ENCODE measurements around the gene TPM1. TPM values are rescaled to one million over a fixed set of nuclear protein-coding genes. Genes with fewer than 3 reads are reported as not detected.

TPM1 gene
- total and polyA plus RNA-seq, 10 of the 15 experiments (the other 5 are each of a cell fraction or from before 2014, with no cell fraction given) = 0.43 to 10.0 (median 2.4) TPM

DNA sequence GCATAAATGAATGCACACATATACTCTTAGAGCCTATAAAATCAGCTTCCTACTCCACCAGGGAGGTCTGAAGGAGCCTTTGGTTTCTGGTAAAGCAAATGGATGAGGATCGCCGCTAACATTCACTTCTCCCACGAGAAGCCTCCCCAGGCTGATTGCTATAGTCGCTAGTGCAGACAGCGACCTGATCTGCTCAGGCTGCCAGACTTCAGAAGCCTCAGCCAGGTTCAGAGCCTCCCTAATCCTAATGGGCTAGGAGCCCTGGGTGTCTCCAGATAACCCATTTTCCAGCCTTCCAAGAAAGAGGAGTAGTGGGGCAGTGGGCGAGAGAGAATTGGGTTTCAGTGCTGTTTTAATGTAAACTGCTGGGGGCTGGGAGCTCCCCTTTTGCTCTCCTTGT lies 35.4 kb downstream of the TPM1 start:
- SMC1A ChIA-PET (ENCODE audit: uncharacterized antibody, unreplicated experiment) = interaction anchor here (1.6 to 1.7 kb wide), 2 partner anchors 9 to 30 kb away, joined by 5 to 7 read pairs; no protein-coding TSS in a partner anchor
- no peak overlapping the region for H3K4me2 ChIP-seq (ENCODE audit: control insufficient read depth, insufficient read depth)
- no peaks in the 10 kb centered on the region for H3K79me2 ChIP-seq (ENCODE audit: control insufficient read depth, insufficient read depth, low read length)
- WGBS (ENCODE audit: insufficient coverage, insufficient replicate concordance, low lambda C conversion rate, missing lambda C conversion rate) = 64% methylated on average over 6 of the region's 6 CpGs
- H3K9ac ChIP-seq (ENCODE audit: control insufficient read depth, insufficient read depth, low read length) = no peak overlapping the region
- DNase-seq (ENCODE audit: low read depth, low spot score) = no peak
- H2AFZ ChIP-seq (ENCODE audit: control insufficient read depth, low read depth, low read length) = no peak overlapping the region
- POLR2A ChIA-PET = interaction anchor here (1.1 kb wide), 1 partner anchor 30 kb away, joined by 3 read pairs; no protein-coding TSS in a partner anchor
- intact Hi-C loops (cut with micrococcal nuclease; ENCODE audit: unreplicated experiment) = no loop called here
- no peak for FAIRE-seq
- no peak overlapping the region for H3K4me3 ChIP-seq
- RAD21 ChIA-PET (ENCODE audit: unreplicated experiment) = no interaction called here
- no TSS peak for BruUV-seq (replicated peaks)
- TF ChIP-seq, protein P1, sequence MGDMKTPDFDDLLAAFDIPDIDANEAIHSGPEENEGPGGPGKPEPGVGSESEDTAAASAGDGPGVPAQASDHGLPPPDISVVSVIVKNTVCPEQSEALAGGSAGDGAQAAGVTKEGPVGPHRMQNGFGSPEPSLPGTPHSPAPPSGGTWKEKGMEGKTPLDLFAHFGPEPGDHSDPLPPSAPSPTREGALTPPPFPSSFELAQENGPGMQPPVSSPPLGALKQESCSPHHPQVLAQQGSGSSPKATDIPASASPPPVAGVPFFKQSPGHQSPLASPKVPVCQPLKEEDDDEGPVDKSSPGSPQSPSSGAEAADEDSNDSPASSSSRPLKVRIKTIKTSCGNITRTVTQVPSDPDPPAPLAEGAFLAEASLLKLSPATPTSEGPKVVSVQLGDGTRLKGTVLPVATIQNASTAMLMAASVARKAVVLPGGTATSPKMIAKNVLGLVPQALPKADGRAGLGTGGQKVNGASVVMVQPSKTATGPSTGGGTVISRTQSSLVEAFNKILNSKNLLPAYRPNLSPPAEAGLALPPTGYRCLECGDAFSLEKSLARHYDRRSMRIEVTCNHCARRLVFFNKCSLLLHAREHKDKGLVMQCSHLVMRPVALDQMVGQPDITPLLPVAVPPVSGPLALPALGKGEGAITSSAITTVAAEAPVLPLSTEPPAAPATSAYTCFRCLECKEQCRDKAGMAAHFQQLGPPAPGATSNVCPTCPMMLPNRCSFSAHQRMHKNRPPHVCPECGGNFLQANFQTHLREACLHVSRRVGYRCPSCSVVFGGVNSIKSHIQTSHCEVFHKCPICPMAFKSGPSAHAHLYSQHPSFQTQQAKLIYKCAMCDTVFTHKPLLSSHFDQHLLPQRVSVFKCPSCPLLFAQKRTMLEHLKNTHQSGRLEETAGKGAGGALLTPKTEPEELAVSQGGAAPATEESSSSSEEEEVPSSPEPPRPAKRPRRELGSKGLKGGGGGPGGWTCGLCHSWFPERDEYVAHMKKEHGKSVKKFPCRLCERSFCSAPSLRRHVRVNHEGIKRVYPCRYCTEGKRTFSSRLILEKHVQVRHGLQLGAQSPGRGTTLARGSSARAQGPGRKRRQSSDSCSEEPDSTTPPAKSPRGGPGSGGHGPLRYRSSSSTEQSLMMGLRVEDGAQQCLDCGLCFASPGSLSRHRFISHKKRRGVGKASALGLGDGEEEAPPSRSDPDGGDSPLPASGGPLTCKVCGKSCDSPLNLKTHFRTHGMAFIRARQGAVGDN (IDR thresholded peaks at IDR 0.05) = no peak
- TF ChIP-seq CHD4 (IDR thresholded peaks at IDR 0.05) (no peak), NFIC (IDR thresholded peaks at IDR 0.05; ENCODE audit: low read depth, low read length) (no peak), RBBP5 (conservative IDR thresholded peaks at IDR 0.05) (no peak)
- H3K9me3 ChIP-seq (replicated peaks; ENCODE audit: control insufficient read depth, insufficient read depth, low read length) = no peaks in the 10 kb centered on the region
- H3K27ac ChIP-seq (ENCODE audit: control insufficient read depth, insufficient read depth) = no peak overlapping the region
- no peaks in the 10 kb centered on the region for H3K27me3 ChIP-seq (replicated peaks in 1 of 2; ENCODE audit: control insufficient read depth in 2 of 2, insufficient read depth in 2 of 2, low read length in 1 of 2)
- no peak for ATAC-seq
- CTCF ChIA-PET = interaction anchor here (0.7 to 0.8 kb wide), 2 partner anchors 30 to 1883 kb away, joined by 4 read pairs; no protein-coding TSS in a partner anchor
- H3K4me1 ChIP-seq (ENCODE audit: control insufficient read depth, insufficient read depth, low read length) = peaks cover 9% of the 10 kb centered on the region
- H3K36me3 ChIP-seq (ENCODE audit: control insufficient read depth in 2 of 2, insufficient read depth in 2 of 2, low read length in 1 of 2) = no peaks in the 10 kb centered on the region
- in situ Hi-C loops (cut with MboI) = no loop called here
- H4K20me1 ChIP-seq (ENCODE audit: control insufficient read depth, insufficient read depth) = no peaks in the 10 kb centered on the region; the same call in 1 of the 2 replicates

Measured in GM12878 (cell line).